Transverse colon (tissue), 4 donors: ENCODE measurements around the gene HOXD3.

Experiments
- EP300 ChIP-seq: sonication (generic); formaldehyde crosslinking; IDR thresholded peaks from one replicate; pipeline ENCODE4 v1.6.1; 2017; ENCODE audit warnings: antibody characterized with exemption, low read depth
- POLR2A ChIP-seq: fragments of 450-650 bp; IDR thresholded peaks from one replicate; pipeline ENCODE4 v1.6.1; 2016; ENCODE audit warnings: antibody characterized with exemption, mild to moderate bottlenecking, moderate library complexity
- POLR2AphosphoS5 ChIP-seq, 3 donors: sonication (generic); formaldehyde crosslinking; IDR thresholded peaks; one replicate each; pipeline ENCODE4 v1.6.1; 2016; ENCODE audit warnings: antibody characterized with exemption in 3 of 3
- TF ChIP-seq, protein P1 (sequence below), 5 experiments: fragments of 200-600 bp in 3 of 5; fragments of 450-650 bp in 2 of 5; sonication (generic) in 3 of 5; IDR thresholded peaks; 1 replicate in 2 of 5; 2 replicates in 3 of 5; pipeline ENCODE4 v1.5.1; 2016 to 2017; ENCODE audit warnings: antibody characterized with exemption in 5 of 5, inconsistent platforms in 3 of 5, mild to moderate bottlenecking in 2 of 5, moderate library complexity in 1 of 5

DNA sequence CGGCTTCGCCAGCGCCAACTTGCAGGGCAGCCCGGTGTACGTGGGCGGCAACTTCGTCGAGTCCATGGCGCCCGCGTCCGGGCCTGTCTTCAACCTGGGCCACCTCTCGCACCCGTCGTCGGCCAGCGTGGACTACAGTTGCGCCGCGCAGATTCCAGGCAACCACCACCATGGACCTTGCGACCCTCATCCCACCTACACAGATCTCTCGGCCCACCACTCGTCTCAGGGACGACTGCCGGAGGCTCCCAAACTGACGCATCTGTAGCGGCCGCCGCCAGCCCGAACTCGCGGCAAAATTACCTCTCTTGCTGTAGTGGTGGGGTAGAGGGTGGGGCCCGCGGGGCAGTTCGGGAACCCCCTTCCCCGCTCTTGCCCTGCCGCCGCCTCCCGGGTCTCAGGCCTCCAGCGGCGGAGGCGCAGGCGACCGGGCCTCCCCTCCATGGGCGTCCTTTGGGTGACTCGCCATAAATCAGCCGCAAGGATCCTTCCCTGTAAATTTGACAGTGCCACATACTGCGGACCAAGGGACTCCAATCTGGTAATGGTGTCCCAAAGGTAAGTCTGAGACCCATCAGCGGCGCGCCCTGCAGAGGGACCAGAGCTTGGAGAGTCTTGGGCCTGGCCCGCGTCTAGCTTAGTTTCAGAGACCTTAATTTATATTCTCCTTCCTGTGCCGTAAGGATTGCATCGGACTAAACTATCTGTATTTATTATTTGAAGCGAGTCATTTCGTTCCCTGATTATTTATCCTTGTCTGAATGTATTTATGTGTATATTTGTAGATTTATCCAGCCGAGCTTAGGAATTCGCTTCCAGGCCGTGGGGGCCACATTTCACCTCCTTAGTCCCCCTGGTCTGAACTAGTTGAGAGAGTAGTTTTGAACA, 15.1 kb downstream of the HOXD3 start:
- TF ChIP-seq, protein P1, sequence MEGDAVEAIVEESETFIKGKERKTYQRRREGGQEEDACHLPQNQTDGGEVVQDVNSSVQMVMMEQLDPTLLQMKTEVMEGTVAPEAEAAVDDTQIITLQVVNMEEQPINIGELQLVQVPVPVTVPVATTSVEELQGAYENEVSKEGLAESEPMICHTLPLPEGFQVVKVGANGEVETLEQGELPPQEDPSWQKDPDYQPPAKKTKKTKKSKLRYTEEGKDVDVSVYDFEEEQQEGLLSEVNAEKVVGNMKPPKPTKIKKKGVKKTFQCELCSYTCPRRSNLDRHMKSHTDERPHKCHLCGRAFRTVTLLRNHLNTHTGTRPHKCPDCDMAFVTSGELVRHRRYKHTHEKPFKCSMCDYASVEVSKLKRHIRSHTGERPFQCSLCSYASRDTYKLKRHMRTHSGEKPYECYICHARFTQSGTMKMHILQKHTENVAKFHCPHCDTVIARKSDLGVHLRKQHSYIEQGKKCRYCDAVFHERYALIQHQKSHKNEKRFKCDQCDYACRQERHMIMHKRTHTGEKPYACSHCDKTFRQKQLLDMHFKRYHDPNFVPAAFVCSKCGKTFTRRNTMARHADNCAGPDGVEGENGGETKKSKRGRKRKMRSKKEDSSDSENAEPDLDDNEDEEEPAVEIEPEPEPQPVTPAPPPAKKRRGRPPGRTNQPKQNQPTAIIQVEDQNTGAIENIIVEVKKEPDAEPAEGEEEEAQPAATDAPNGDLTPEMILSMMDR (IDR thresholded peaks at IDR 0.05) = no peak
- TF ChIP-seq EP300 (no peak), POLR2A (no peak), POLR2AphosphoS5 (IDR thresholded peaks at IDR 0.05) (no peak)
